Central memory CD8-positive, alpha-beta T cell (primary cell): ENCODE measurements around the gene RFX4.

Experiments
- ATAC-seq: fragments of 150-1000 bp; cut with Tn5 transposase; replicated peaks from 2 replicates; pipeline ENCODE4 v1.10.0; 2022; ENCODE audit warnings: mild to moderate bottlenecking, moderate FRiP score, moderate number of reproducible peaks; ENCODE audit not compliant: poor library complexity, severe bottlenecking; ENCODE audit errors: extremely low read depth
- DNase-seq, 2 donors: peaks; one replicate each; pipeline ENCODE4 v3.0.0; 2021; ENCODE audit warnings: low spot score in 2 of 2
- H3K27ac Mint-ChIP-seq: one replicate; pipeline ENCODE4 v1.8.0; 2022; ENCODE audit warnings: low read depth, mild to moderate bottlenecking, moderate library complexity, mixed read lengths
- H3K27me3 Mint-ChIP-seq: one replicate; pipeline ENCODE4 v1.8.0; 2022; ENCODE audit warnings: mixed read lengths
- H3K36me3 Mint-ChIP-seq: one replicate; pipeline ENCODE4 v1.8.0; 2022; ENCODE audit warnings: mild to moderate bottlenecking, moderate library complexity, mixed read lengths; ENCODE audit not compliant: insufficient read depth
- H3K4me1 Mint-ChIP-seq: one replicate; pipeline ENCODE4 v1.8.0; 2022; ENCODE audit warnings: mixed read lengths
- H3K4me3 Mint-ChIP-seq: one replicate; pipeline ENCODE4 v1.8.0; 2022; ENCODE audit warnings: mild to moderate bottlenecking, moderate library complexity, mixed read lengths
- H3K9me3 Mint-ChIP-seq: one replicate; pipeline ENCODE4 v1.8.0; 2022; ENCODE audit warnings: mixed read lengths

The RFX4 gene

GRCh38 chr12:106801830-106802533 lies 219.2 kb downstream of the RFX4 start:
- ATAC-seq (no peak), DNase-seq (no peak)
- Mint-ChIP-seq H3K4me3 (no peak overlapping the region), H3K27me3 (no peaks in the 10 kb centered on the region), H3K36me3 (no peaks in the 10 kb centered on the region), H3K4me1 (peaks cover 8% of the 10 kb centered on the region), H3K9me3 (no peaks in the 10 kb centered on the region), H3K27ac (no peak overlapping the region)

- Mint-ChIP-seq H3K4me1 (peaks cover 11% of the 10 kb centered on the region), H3K27me3 (no peaks in the 10 kb centered on the region), H3K9me3 (no peaks in the 10 kb centered on the region), H3K27ac (no peak overlapping the region), H3K4me3 (no peak overlapping the region), H3K36me3 (no peaks in the 10 kb centered on the region)
- DNase-seq (no peak), ATAC-seq (no peak)
Observed at GRCh38 chr12:106804668-106805067, 221.9 kb downstream of the RFX4 start.
